ENCODE data around the gene ANKH.
A peak's percentile ranks its signal among the peaks of the same experiment; 100 is the strongest.

Gene ANKH

GRCh38 chr5:14745188-14745563 is 126.4 kb downstream of the ANKH start:
- no peak for TF ChIP-seq CTCF (conservative IDR thresholded peaks at IDR 0.05)
- peak overlapping the region; percentile 55; the same call in 1 of the 2 replicates for H3K27ac ChIP-seq

GRCh38 chr5:14744296-14745187 is 127.0 kb downstream of the ANKH start:
- TF ChIP-seq CTCF (conservative IDR thresholded peaks at IDR 0.05): no peak

GRCh38 chr5:14743601-14744295 is 127.8 kb downstream of the ANKH start:
- peak overlapping the region; percentile 55 for H3K27ac ChIP-seq
- TF ChIP-seq CTCF (conservative IDR thresholded peaks at IDR 0.05): no peak

More at GRCh38 chr5:14744296-14745187, 127.0 kb downstream of the ANKH start:
- peak overlapping the region; percentile 55 for H3K27ac ChIP-seq

- no peak overlapping the region for H3K27ac ChIP-seq
These were observed 129.1 kb downstream of the ANKH start for GRCh38 chr5:14742498-14742897.

GRCh38 chr5:14741801-14742440 is 129.7 kb downstream of the ANKH start:
- no peak overlapping the region for H3K27ac ChIP-seq
- no peak for TF ChIP-seq CTCF (conservative IDR thresholded peaks at IDR 0.05)

More at GRCh38 chr5:14742498-14742897, 129.1 kb downstream of the ANKH start:
- no peak for TF ChIP-seq CTCF (conservative IDR thresholded peaks at IDR 0.05)

GRCh38 chr5:14741131-14741530 is 130.4 kb downstream of the ANKH start:
- no peak overlapping the region for H3K27ac ChIP-seq
- TF ChIP-seq CTCF (conservative IDR thresholded peaks at IDR 0.05): no peak

- TF ChIP-seq CTCF (conservative IDR thresholded peaks at IDR 0.05): no peak
- H3K27ac ChIP-seq: no peak overlapping the region
These were observed 131.6 kb downstream of the ANKH start for GRCh38 chr5:14739981-14740380.
